ENCODE measurements around the gene SENP2.

- TF ChIP-seq POLR2A (IDR thresholded peaks at IDR 0.05; ENCODE audit: low read length) (no peak), GATA1 (IDR thresholded peaks at IDR 0.05; ENCODE audit: low read depth, low read length) (no peak)
Measured at GRCh38 chr3:185558395-185558794, 27.7 kb upstream of the SENP2 start.

Measured in erythroblast (primary cell).